GM18907 (cell line): ENCODE results near the gene LDB2.

Experiments used
- ATAC-seq: cut with Tn5 transposase; IDR thresholded peaks from one replicate; pipeline ENCODE4 v1.9.1; 2021; ENCODE audit warnings: mild to moderate bottlenecking, moderate library complexity; ENCODE audit not compliant: unreplicated experiment

The LDB2 gene

DNA sequence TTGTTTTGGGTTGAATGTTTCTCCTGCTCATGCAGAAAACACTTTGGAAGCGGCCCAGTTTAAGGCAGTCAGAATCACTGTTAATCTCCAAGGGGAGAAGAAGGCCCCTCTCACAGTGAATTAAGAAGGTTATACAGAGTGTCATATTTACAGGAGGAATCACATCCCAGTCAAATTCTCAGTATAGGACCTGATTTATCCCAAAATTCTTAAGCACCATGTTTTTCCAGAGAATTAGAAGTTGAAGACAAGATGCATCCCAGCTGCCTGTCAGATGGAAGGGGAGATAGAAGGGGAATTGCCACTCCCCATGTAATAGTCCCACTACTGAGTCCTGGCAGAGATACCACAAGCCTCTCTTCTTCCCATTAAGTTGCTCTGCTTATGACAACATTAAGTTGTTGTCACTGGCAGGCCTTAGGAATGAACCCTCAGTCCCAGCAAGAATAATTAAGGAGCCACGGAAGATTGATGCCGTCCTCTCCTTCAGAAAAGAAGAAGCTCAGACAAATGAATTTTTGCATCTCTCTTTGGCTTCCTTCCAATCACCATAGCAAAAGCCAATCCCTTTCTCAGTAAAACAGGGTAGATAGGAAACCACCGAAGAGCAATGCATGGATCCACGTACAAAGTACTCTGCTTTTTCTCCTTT is 138.4 kb downstream of the LDB2 start:
- ATAC-seq, result no peak

DNA sequence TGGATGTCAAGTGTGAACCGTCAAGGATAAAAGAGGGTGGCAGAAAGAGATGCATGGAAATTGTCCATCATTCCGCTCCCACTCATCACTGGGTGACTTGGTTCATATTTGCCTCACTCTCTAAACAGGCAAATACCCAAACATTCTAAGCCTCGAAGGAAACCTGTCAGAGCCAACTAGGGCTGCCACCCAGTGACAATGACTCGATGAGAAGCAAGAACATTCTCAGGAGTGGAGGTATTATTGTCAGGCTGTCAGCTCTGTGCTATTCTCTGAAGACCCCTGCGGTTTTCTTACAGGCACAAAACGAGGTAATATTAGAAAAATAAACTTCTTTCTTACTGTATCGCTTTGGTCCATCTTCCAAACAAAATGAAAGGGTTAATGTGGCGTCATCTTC is 139.6 kb downstream of the LDB2 start:
- no peak for ATAC-seq

GRCh38 chr4:16758255-16758654 is 140.2 kb downstream of the LDB2 start:
- ATAC-seq, result no peak

DNA sequence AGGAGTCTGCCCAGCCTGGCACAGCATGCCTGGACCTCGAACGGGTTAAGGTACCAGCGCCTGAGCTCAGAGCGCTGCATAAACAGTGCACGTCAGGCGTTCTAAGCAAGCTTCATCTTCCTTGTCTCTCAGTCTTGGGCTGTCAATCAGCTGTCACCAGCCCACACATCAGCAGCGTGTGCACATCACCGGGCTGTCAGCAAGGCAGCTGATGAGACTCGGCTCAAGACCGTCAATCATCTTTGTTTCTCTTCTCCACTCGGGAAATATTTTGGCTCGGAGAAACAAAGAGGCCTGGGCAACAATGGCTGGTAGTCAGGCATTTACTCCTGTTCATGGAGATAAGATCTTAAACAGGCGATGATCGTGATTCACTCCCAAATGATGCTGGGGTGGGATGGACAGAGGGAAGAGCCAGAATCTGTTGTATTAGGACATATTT is 141.3 kb downstream of the LDB2 start:
- ATAC-seq, result no peak

GRCh38 chr4:16754104-16754503 is 144.3 kb downstream of the LDB2 start:
- no peak for ATAC-seq

- no peak for ATAC-seq
These were observed 146.3 kb downstream of the LDB2 start for GRCh38 chr4:16752150-16752549.

DNA sequence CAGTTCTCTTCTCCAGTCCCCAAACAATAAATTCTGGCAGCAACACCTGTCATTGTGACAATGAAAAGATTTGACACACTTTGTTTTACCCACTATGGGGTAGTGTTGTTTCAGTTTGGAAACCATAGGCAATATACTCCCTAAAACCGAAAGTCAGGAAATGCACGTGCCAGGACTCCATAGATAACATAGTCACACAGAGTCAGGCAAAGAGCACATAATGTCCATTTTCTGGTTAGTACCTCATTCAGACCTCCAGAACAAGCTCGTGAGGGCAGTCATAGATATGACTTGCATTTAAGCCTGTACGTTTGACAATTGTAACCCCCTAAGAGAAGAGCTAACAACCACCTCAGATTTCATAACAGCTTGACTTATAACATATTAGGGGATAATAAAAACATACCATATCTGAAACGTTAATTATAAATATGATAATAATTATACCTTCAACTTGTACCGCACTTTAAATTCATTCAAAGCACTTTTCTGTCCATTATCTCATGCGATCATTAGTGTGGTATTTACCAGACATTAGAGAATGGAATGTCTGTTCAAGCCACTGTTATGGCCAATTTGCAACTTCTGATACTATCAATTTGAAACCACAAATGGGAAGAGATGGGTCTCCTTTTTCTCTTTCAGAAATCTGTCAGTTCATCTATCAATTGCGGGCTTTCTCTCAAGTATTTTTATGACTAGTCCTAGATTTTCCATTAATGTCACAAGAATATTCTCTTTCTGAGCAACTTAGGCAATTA is 147.4 kb downstream of the LDB2 start:
- no peak for ATAC-seq

DNA sequence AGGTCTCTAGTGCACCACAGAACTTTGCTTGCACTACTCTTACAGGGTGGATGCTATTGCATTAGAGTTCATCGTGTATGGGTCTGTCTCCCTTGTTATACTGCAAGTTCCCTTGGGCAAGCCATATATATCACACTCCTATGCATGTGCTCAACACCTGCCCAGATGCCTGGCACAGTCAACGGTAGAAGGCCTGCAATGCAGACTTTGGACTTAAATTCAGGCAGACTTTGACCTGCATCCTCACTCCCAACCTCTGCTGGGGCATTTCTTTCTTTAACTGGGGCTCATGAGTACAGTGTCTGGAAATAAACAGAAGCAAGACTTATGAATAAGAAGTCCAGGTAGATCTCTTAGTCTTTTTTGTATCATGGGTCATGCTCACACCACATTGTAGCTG is 148.2 kb downstream of the LDB2 start:
- no peak for ATAC-seq

- no peak for ATAC-seq
These were observed 152.6 kb downstream of the LDB2 start for GRCh38 chr4:16745887-16746286.

GRCh38 chr4:16745009-16745635 is 153.3 kb downstream of the LDB2 start:
- ATAC-seq, result no peak

- no peak for ATAC-seq
These were observed 157.2 kb downstream of the LDB2 start for GRCh38 chr4:16741287-16741686.

GRCh38 chr4:16739997-16740624 is 158.3 kb downstream of the LDB2 start:
- ATAC-seq, result no peak

DNA sequence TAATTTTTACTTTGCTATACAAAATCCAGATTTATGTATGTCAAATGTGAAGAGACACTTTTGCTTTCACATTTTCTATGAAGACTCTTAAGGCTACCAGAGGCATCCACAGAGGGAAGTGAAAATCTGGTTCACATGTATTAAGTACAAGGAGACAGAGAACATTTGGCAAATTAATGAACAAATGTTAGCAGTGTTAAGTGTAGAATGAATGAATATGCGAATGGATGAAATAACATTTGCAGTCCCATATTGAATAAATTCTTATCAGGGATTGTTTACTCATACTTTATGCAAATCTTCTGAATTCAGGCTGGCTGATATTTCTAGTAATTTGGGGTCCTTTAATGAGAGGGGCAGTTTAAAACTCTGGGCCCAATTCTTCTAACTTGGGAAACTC is 159.9 kb downstream of the LDB2 start:
- ATAC-seq, result no peak

DNA sequence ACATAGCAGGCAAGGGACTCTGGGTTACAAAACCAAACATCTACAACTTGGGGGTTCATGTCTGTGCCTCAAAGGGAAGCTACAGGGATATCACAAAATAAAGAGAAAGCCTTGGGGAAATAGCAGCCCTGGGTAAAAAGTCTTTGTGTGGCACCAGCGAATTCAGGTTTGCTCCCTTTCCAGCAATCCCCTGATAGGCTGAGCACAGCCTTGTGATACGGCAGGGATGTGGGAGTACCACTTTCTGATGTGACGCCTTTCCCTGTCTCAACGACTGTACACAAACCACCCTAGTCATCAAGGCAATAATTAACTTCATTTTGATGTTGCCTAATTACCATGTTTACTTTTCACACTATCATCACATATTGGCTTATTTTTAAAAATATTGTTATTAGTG is 164.9 kb downstream of the LDB2 start:
- ATAC-seq, result no peak

DNA sequence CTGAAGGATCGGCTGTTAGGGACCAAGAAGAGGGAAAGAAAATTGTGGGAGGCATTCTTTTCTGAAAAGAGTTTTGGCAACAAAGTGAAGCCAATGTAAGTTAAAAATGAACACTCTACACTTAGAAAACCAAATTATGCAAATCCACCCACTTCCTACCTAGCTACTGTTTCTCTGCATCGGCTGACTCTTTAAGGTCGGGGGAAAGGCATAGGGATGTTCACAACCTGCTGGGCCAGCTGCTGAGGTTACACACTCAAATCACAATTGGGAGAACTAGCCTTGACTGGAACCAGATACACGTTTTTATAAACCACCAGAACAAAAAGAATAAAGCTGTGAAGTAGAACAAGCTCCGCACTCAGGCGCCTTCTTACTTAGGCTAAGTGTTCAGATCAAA is 165.7 kb downstream of the LDB2 start:
- no peak for ATAC-seq

GRCh38 chr4:16731776-16732380 is 166.6 kb downstream of the LDB2 start:
- no peak for ATAC-seq

GRCh38 chr4:16730522-16731205 is 167.8 kb downstream of the LDB2 start:
- ATAC-seq, result no peak

GRCh38 chr4:16729336-16729735 is 169.1 kb downstream of the LDB2 start:
- ATAC-seq, result no peak

DNA sequence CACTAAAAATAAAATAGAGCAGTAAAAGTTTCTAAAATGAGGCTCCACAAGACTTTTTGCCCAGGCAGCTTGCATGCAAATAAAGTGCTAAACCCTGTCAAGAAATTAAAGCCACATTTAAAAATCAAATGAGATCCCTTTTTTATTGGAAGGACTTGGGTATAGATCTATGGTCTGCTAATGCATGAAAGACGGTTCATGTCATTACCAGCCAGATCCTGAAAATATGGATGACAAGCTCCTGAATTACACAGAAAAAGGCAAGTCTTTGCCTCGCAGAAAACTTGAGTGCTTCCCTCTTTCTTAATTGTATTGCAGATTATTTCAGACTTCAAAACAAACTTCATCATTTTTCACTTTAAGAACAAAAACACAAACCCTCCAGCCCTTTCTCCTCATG is 169.6 kb downstream of the LDB2 start:
- no peak for ATAC-seq

- no peak for ATAC-seq
These were observed 170.3 kb downstream of the LDB2 start for GRCh38 chr4:16728111-16728510.

GRCh38 chr4:16727218-16727617 is 171.2 kb downstream of the LDB2 start:
- ATAC-seq, result no peak
